ENCODE results near the gene ENTPD3.

- no peak for TF ChIP-seq SP1 (IDR thresholded peaks at IDR 0.05)
- no peak for TF ChIP-seq PKNOX1 (IDR thresholded peaks at IDR 0.05)
- TF ChIP-seq ZNF384 (IDR thresholded peaks at IDR 0.05) = no peak
- no peak for TF ChIP-seq NFRKB (IDR thresholded peaks at IDR 0.05)
- TF ChIP-seq FOXA1 (IDR thresholded peaks at IDR 0.05) = no peak
- no peak for TF ChIP-seq TARDBP (IDR thresholded peaks at IDR 0.05)
- no peak for TF ChIP-seq BHLHE40 (IDR thresholded peaks at IDR 0.05; ENCODE audit: borderline replicate concordance)
- TF ChIP-seq ELF4 (IDR thresholded peaks at IDR 0.05) = peak; percentile 36; the same call in 1 of the 2 replicates
- no peak for TF ChIP-seq HDGF (IDR thresholded peaks at IDR 0.05; ENCODE audit: borderline replicate concordance)
- no peak for TF ChIP-seq SUZ12 (IDR thresholded peaks at IDR 0.05)
- TF ChIP-seq LEF1 (IDR thresholded peaks at IDR 0.05; ENCODE audit: borderline replicate concordance) = no peak
These were observed 78.1 kb downstream of the ENTPD3 start for GRCh38 chr3:40465111-40465407.
